CD4-positive, alpha-beta T cell treated with Interleukin-4 for 4 hours (primary cell): ENCODE measurements around the gene SHQ1.
"Not testable (repeated sequence)": the region's sequence is repeated elsewhere in the genome, so short reads cannot be mapped to it uniquely, and the experiment has no call there.

ENCODE experiments used
- DNase-seq: peaks from one replicate; pipeline ENCODE4 v3.0.0-alpha.2; 2020

Gene SHQ1

GRCh38 chr3:72710471-72710870, 137.8 kb downstream of the SHQ1 start:
- DNase-seq = not testable (repeated sequence)

- no peak for DNase-seq
These were observed 139.8 kb downstream of the SHQ1 start for GRCh38 chr3:72708441-72708840.

GRCh38 chr3:72702997-72703396, 145.2 kb downstream of the SHQ1 start:
- DNase-seq = no peak

GRCh38 chr3:72702390-72702789, 145.9 kb downstream of the SHQ1 start:
- no peak for DNase-seq

GRCh38 chr3:72700106-72700505, 148.1 kb downstream of the SHQ1 start:
- no peak for DNase-seq

- no peak for DNase-seq
These were observed 148.6 kb downstream of the SHQ1 start for GRCh38 chr3:72699631-72700030.
